Measurements from ENCODE around the gene STC2.

The STC2 gene

DNA sequence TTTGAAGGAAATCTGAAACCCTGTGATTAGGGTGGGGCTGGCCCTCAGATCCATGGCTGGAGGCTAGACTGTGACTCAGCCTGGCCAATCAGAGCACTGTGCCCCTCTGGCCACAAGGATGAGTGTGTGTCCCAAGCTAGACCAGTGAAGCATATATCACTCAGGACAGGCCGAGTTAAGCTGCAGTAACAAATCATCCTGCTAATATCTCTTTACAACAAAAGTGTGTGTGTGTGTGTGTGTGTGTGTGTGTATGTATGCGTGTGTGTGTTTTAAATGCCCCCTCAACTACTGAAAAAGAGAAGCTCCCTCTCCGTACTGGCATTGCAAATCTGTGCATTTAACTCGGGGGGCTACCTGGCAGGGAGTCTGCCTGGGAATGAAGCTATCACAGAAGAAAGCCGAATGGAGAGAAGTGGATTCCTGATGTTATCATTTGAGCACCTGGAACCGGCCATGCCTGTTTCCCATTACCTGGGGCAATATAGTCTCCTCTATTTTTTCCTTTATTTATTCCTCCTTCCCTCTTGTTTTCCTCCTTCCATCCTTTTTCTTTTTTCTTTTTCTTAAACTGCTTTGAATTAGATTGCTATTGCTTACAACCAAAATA is 25.6 kb downstream of the STC2 start:
- in situ Hi-C loops (cut with MboI; ENCODE audit: low pct_unique_long_range_greater_than_20kb, low sequenced_read_pairs, unreplicated experiment), result no loop called here
- DNase-seq (ENCODE audit: low spot score), result no peak
- TF ChIP-seq, protein P1, sequence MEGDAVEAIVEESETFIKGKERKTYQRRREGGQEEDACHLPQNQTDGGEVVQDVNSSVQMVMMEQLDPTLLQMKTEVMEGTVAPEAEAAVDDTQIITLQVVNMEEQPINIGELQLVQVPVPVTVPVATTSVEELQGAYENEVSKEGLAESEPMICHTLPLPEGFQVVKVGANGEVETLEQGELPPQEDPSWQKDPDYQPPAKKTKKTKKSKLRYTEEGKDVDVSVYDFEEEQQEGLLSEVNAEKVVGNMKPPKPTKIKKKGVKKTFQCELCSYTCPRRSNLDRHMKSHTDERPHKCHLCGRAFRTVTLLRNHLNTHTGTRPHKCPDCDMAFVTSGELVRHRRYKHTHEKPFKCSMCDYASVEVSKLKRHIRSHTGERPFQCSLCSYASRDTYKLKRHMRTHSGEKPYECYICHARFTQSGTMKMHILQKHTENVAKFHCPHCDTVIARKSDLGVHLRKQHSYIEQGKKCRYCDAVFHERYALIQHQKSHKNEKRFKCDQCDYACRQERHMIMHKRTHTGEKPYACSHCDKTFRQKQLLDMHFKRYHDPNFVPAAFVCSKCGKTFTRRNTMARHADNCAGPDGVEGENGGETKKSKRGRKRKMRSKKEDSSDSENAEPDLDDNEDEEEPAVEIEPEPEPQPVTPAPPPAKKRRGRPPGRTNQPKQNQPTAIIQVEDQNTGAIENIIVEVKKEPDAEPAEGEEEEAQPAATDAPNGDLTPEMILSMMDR (IDR thresholded peaks at IDR 0.05; ENCODE audit: extremely low read depth, insufficient read depth, missing control alignments), result no peak

DNA sequence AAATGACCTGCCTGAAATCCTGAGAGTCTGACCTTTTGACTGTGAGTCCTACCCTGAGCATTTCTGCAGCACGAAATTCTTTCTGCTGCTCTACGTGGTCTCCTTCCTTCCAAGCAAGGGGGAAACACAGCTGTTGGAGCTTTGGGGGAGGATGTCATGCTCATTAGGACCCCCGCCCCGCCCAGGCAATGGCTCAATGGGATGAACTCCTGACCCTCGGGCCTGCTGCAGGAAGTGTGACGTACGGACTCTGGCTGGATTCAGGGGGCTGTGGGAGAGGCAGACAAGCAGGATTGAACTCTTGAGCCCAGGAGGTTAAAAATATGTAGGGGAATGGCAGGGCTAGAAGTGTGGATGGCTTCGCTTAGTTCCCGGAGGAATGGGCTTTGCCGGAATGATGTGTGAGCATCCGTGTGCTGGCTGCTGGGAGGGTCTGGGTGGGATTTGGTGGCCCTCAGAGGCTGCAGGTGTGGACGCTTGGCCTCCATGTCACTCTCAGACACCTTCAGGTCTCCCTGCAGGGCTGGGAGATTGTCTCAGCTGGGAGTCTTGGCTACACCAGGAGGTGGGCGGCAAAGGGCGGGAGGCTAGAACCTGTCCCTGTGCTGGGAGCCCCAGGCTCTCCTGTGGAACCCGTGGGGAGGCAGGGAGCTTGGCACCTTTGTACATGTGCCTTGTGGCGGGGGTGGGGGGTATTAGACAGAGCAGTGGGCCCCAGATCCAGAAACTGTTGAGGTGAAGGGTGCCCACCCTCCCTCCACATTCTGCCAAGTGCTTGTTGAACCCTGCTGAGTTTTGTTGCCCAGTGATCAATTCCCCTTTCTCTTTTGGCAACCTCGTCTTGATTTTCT is 26.3 kb downstream of the STC2 start:
- in situ Hi-C loops (cut with MboI; ENCODE audit: low pct_unique_long_range_greater_than_20kb, low sequenced_read_pairs, unreplicated experiment), result no loop called here
- no peak for DNase-seq (ENCODE audit: low spot score)
- TF ChIP-seq, protein P1 (IDR thresholded peaks at IDR 0.05; ENCODE audit: extremely low read depth, insufficient read depth, missing control alignments), result no peak

GRCh38 chr5:173300389-173301047 is 27.7 kb downstream of the STC2 start:
- in situ Hi-C loops (cut with MboI; ENCODE audit: low pct_unique_long_range_greater_than_20kb, low sequenced_read_pairs, unreplicated experiment), result no loop called here
- TF ChIP-seq, protein P1 (IDR thresholded peaks at IDR 0.05; ENCODE audit: extremely low read depth, insufficient read depth, missing control alignments), result no peak
- no peak for DNase-seq (ENCODE audit: low spot score)

DNA sequence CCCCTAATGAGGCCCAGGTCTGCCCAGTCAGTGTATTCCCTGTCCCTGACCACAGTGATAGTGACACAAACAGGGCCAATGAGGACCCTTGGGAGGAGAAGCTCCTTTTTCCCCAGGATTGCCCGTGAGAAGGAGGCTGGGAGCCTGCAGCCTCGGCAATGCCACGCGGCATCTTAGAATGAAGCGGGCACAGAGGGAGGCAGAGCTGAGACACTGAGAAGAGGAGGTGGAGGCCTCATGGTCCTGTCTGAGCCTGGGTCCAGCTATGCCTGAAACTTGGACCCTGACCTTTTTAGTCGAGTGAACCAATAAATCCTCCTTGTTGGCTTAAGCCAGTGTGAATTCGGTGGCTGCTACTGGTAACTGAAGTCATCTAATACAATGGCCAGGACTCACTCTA is 28.4 kb downstream of the STC2 start:
- in situ Hi-C loops (cut with MboI; ENCODE audit: low pct_unique_long_range_greater_than_20kb, low sequenced_read_pairs, unreplicated experiment), result loop anchor here (25.0 kb wide), 1 partner anchor 262 kb away; no protein-coding TSS in a partner anchor
- TF ChIP-seq, protein P1 (IDR thresholded peaks at IDR 0.05; ENCODE audit: extremely low read depth, insufficient read depth, missing control alignments), result no peak
- no peak for DNase-seq (ENCODE audit: low spot score)

DNA sequence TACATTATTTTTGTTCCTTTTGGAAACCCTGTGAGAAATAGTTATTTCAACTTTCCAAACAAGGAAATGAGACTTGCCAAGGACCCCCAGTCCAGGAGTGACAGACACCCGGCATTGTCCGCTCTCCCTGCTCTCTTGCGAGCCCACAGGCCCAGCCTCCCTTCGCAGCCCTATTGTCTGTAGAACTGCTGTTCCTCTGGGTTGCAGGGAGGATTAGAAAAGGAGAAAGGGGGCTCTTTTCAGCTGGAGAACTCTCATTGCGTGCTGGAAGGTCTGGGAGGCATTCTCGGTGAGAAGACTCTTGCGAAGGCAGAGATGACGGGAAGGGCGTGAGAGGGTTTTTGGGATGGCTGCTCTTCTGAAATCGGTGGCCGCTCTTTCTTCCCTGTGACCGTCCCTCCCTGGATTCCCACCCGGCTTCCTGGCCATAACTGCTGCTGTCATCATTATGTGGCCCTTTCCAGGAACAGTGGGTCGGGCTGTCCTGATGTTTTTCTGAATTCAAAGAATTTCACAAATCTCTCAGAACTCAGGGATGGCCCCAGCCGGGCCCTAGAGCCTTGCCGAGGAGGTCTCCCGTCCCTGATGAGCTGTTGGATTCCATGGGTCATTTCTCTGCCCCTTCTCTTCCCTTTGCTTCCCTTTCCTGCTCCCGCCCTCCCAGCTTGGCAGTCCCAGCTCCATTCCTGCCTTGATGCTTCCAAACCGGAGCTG is 29.8 kb downstream of the STC2 start:
- in situ Hi-C loops (cut with MboI; ENCODE audit: low pct_unique_long_range_greater_than_20kb, low sequenced_read_pairs, unreplicated experiment), result loop anchor here (25.0 kb wide), 1 partner anchor 264 kb away; no protein-coding TSS in a partner anchor
- no peak for DNase-seq (ENCODE audit: low spot score)
- TF ChIP-seq, protein P1 (IDR thresholded peaks at IDR 0.05; ENCODE audit: extremely low read depth, insufficient read depth, missing control alignments), result no peak

DNA sequence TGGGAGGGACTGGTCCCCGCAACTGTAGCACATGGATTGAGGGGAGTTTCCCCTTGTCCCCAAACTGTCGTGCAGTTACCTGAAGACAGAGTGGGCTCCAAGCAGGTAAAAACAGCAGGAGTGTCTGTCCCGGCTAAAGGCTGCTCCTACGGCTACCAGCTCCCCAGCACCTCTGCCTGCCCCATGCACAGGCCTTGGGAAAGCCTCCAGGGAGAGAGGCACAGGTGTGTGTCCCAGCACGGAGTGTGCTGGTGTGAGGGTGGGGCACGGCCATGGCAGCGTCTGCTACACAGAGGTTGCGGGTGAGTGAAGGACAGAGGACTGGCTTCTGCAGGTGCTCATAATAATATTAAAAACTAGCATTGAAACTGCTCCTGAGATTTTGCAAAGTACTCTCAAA is 30.4 kb downstream of the STC2 start:
- TF ChIP-seq, protein P1 (IDR thresholded peaks at IDR 0.05; ENCODE audit: extremely low read depth, insufficient read depth, missing control alignments), result no peak
- DNase-seq (ENCODE audit: low spot score), result no peak
- in situ Hi-C loops (cut with MboI; ENCODE audit: low pct_unique_long_range_greater_than_20kb, low sequenced_read_pairs, unreplicated experiment), result loop anchor here (25.0 kb wide), 1 partner anchor 264 kb away; no protein-coding TSS in a partner anchor

Data from GM13977 (cell line).